Measurements from ENCODE around the gene RASA3.

The RASA3 gene

DNA sequence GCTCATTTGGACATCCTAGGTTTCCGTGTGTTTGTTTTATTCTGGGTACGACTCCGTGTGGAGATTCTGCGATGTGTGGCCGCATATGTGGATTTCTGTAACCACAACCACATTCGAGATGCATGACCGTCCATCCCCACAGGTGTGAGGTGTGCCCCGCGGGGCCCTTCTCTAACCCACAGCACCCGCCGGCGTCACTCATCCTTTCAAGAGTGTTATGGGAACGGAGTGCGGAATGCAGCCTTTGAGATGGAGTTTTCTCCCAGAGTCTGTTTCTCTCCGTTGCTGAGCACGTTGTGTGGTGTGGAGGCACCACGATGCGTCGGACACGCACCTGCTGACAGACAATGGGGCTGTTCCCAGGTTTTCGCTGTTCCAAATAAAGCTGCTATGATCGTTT lies 198.5 kb downstream of the RASA3 start:
- Histone ChIP-seq H3K9ac (ENCODE audit: low read depth, low read length) (no peak overlapping the region), H3K4me1 (ENCODE audit: control insufficient read depth, insufficient read depth, low read length) (no peaks in the 10 kb centered on the region), H3K27me3 (ENCODE audit: control insufficient read depth, insufficient read depth, low read length) (no peaks in the 10 kb centered on the region), H3K36me3 (ENCODE audit: control insufficient read depth, insufficient read depth, low read length) (no peaks in the 10 kb centered on the region), H3K4me3 (ENCODE audit: low read depth, low read length) (no peak overlapping the region), H3K9me3 (ENCODE audit: control insufficient read depth, insufficient read depth, low read length) (no peaks in the 10 kb centered on the region)

DNA sequence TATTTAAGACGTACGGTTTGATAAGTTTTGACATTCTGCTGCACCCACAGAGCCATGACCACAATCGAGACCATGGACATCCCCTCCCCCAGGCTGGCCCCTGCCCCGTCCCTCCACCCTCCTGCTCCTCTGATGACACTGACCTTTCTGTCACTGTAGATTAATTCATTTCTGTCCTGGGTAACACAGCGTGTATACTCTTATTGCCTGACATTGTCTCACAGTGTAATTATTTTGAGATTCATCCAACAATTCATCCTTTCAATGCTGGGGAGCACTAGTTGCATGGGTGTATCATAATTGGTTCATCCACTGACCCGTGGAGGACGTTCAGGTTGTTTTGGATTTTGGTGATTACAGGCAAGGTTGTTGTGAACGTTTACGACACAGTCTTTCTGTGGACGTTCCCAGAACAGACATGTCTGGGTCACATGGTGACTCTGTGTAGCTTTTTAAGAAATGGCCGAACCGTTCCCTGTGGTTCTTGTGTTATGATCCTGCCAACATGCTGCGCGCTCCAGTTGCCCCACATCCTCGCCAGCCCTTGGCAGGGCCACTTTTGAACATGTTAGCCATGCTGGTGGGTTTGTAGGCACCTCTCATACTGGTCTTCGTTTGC lies 200.5 kb downstream of the RASA3 start:
- Histone ChIP-seq H3K9me3 (ENCODE audit: control insufficient read depth, insufficient read depth, low read length) (no peaks in the 10 kb centered on the region), H3K36me3 (ENCODE audit: control insufficient read depth, insufficient read depth, low read length) (no peaks in the 10 kb centered on the region), H3K27me3 (ENCODE audit: control insufficient read depth, insufficient read depth, low read length) (no peaks in the 10 kb centered on the region), H3K4me3 (ENCODE audit: low read depth, low read length) (no peak overlapping the region), H3K9ac (ENCODE audit: low read depth, low read length) (no peak overlapping the region), H3K4me1 (ENCODE audit: control insufficient read depth, insufficient read depth, low read length) (no peaks in the 10 kb centered on the region)

DNA sequence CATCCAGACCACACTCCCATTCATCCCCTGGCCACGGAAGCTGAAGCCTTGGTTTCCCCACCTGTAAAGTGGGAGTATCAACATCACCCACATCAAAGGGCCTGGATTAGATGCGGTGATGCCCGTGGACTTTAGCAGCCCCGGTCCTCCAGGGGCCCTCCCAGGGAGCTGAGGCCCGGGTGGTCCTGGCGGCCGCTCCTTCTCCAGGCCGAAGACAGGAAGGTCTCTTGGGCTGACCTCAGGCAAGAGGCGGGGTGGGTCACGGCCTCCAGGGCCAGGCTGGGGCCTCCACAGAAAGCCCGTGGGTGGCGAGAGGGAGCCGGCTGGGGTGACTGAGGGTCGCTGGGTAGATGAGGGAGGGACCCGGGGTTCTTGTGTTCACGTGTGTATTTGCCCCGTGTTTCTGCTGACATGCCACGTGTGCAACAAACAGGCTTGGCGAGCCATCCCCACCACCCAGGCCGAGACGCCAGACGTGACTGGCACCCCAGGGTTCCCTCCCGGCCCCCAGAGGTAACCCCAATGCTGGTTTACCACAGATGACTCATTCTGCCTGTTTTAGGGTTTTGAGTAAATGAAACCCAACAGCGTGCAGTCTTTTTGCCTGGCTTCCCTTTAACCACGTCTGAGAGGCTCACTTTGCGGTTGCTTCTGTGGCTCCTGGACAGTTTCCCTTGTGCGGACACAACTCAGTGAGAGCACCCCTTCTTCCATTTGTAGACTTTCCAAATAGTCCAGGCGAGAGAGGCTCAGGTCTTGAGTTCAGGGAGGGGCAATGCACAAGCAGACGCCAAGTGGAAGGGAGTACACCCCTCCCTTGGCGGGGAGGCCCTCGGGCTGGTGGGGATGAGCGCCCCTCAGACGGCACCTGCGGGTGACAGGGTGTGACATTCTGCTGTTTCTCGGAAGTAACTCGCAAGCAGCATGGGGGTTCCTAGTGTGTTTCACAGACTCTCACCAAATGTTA lies 201.5 kb downstream of the RASA3 start:
- Histone ChIP-seq H3K4me3 (ENCODE audit: low read depth, low read length) (no peak overlapping the region), H3K27me3 (ENCODE audit: control insufficient read depth, insufficient read depth, low read length) (no peaks in the 10 kb centered on the region), H3K9me3 (ENCODE audit: control insufficient read depth, insufficient read depth, low read length) (no peaks in the 10 kb centered on the region), H3K4me1 (ENCODE audit: control insufficient read depth, insufficient read depth, low read length) (no peaks in the 10 kb centered on the region), H3K9ac (ENCODE audit: low read depth, low read length) (no peak overlapping the region), H3K36me3 (ENCODE audit: control insufficient read depth, insufficient read depth, low read length) (no peaks in the 10 kb centered on the region)

DNA sequence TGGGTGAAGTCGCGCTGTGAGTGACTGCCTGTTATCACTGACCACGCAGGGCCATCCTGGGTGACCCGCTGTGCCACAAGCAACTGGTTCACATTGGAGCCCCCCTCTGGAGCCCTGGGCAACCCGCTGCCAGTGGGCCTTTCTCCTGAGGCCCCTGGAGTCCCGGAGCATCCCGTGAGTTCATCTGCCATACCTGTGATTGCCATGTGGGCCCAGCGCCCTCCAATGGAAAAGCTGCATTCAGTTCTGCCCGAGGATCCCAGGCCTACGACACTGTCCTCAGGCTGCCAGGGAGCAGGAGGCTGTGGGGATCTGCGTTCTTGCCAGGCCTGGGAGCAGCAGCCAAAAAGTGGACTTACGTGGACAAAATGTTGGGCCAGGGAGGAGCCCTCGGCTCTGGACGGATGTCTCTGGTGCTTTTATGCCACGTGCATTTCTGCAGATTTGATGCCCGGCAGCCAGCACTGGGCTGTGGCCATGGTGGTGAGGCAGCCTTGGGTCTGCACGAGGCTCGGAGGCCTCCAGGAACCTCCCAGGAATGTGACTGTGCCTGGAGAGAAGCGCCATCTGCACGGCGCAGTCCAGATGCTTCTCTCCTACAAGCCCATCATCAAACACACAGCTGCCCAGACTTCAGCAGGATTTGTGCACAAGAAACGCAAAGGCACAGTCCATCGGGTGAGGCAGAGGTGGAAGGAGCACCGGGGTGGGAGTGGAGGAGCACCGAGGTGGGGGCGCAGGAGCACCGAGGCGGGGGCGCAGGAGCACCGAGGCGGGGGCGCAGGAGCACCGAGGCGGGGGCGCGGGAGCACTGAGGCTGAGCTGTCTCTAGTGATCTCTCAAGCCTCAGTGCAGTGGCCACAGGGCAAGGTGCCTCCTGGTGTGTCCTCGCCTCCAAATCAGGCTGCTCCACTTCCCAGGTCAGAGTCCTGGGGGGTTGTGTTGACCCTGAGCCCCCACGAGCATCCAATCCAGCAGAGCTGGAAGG lies 202.5 kb downstream of the RASA3 start:
- Histone ChIP-seq H3K4me3 (ENCODE audit: low read depth, low read length) (no peak overlapping the region), H3K27me3 (ENCODE audit: control insufficient read depth, insufficient read depth, low read length) (no peaks in the 10 kb centered on the region), H3K9ac (ENCODE audit: low read depth, low read length) (no peak overlapping the region), H3K36me3 (ENCODE audit: control insufficient read depth, insufficient read depth, low read length) (no peaks in the 10 kb centered on the region), H3K4me1 (ENCODE audit: control insufficient read depth, insufficient read depth, low read length) (no peaks in the 10 kb centered on the region), H3K9me3 (ENCODE audit: control insufficient read depth, insufficient read depth, low read length) (no peaks in the 10 kb centered on the region)

DNA sequence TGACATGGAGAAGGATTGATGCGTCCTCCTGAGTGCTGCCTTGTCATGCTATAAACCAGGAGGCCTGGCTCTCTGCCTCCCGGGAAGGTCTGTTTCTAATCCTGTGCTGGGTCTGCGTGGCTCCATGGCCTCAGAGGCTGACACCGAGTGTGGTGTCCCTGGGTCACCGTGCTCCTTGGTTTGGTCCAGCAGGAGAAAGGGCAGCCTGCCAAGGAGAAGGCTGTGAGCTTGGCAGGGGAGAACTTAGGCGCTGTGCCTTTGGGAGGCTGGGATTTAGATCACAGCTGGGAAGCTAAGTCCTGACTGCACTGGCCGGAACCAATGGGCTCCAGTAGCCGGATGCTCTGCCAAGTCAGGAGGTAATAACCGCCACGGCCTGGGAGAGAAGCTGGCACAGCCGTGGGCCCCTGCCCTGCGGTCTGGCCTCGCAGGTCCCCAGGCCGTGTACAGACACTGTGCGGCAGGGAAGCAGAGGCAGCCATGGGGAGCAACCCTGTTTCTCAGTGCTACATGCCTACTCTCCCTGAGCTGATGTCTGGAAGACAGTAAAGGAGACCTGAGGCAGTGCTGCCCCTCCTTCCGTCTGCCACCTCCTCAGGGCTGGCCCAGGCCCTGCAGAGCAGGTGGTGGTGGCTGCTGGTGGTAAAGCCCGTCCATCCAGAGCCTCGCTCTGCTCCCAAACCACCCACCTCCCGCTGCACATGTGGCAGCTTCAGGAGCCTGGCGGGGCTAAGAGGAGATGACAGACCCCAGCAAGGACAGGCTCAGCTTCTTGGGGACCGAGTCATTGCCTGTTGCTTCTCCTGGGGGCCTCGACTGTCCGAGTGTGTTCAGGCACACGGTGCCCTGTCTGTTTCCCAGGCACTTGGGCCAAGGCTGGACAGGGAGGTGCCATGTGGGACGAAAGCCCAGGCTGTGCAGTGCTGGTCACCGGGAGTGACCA lies 203.5 kb downstream of the RASA3 start:
- Histone ChIP-seq H3K9ac (ENCODE audit: low read depth, low read length) (no peak overlapping the region), H3K27me3 (ENCODE audit: control insufficient read depth, insufficient read depth, low read length) (no peaks in the 10 kb centered on the region), H3K4me1 (ENCODE audit: control insufficient read depth, insufficient read depth, low read length) (no peaks in the 10 kb centered on the region), H3K4me3 (ENCODE audit: low read depth, low read length) (no peak overlapping the region), H3K9me3 (ENCODE audit: control insufficient read depth, insufficient read depth, low read length) (no peaks in the 10 kb centered on the region), H3K36me3 (ENCODE audit: control insufficient read depth, insufficient read depth, low read length) (no peaks in the 10 kb centered on the region)

Data from iPS-15b (cell line).